ENCODE results near the gene CLEC18B.
"Not testable (repeated sequence)": the region's sequence is repeated elsewhere in the genome, so short reads cannot be mapped to it uniquely, and the experiment has no call there.

Gene CLEC18B

DNA sequence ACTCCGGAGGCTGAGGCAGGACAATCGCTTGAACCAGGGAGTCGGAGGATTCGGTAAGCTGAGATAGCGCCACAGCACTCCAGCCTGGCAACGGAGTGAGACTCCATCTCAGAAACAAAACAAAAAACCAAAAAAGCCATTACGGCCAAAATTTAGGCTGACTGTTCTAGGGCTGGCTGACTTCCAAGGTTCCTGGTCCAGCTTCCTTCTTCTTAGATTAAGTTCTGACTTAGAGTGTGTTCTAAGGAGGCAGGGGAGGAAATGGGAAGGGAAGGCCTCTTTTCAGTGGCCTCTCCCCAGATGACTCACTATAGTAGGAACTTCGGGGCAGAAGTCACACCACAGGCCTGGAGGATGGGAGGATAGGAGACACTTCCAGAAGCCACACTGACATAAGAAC, 27.7 kb upstream of the CLEC18B start:
- H3K4me3 ChIP-seq (ENCODE audit: low read length) = no peak overlapping the region
- DNase-seq (ENCODE audit: low read depth, low spot score) = no peak

DNA sequence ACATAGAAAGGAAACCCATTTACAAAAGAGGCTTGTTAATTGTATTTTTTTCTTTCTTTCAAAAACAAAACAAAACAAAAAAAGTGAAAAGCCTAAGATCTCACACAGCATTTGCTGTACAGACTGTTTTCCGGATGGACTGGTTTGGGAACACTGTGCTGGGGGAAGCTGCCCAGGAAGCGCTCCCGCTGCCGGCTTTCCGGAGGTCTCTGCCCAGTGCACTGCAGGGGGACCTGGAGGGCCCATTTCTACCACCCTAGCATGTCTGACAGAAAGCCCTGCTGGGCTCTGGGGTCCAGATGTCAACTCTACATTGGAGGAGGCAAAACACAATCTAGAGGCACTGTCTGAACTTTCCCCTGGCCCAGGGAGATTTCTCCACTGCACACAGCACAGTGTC, 26.3 kb upstream of the CLEC18B start:
- no peak for DNase-seq (ENCODE audit: low read depth, low spot score)
- H3K4me3 ChIP-seq (ENCODE audit: low read length) = no peak overlapping the region

GRCh38 chr16:74446866-74447265, 25.6 kb upstream of the CLEC18B start:
- no peak for DNase-seq (ENCODE audit: low read depth, low spot score)
- no peak overlapping the region for H3K4me3 ChIP-seq (ENCODE audit: low read length)

DNA sequence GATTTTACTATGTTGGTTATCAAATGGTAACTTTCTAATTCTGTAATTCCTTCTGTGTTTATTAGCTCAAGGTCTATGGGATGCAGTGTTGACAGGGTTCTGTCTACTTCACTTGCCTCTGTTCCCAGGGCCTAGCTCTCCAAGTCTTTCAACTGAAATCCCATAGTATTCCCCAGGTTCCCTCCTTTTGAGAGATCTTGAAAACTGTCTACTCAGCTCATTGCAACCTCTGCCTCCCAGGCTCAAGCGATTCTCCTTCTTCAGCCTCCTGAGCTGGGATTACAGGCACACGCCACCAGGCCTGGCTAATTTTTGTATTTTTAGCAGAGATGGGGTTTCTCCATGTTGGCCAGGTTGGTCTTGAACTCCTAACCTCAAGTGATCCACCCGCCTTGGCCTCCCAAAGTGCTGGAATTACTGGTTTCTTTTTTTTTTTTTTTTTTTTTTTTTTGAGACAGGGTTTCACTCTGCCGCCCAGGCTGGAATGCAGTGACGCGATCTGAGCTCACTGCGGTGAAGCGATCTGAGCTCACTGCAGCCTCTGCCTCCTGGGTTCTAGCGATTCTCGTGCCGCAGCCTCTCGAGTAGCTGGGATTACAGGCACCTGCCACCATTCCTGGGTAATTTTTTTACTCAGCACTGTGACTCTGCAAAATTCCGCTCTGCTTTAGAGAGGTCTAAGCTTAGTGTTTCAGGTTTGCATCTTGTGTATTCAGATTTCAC, 22.5 kb upstream of the CLEC18B start:
- DNase-seq (ENCODE audit: low read depth, low spot score); H3K4me3 ChIP-seq (ENCODE audit: low read length): not testable (repeated sequence)

- DNase-seq (ENCODE audit: low read depth, low spot score) = no peak
- no peak overlapping the region for H3K4me3 ChIP-seq (ENCODE audit: low read length)
Observed at GRCh38 chr16:74439685-74440084, 18.4 kb upstream of the CLEC18B start.

DNA sequence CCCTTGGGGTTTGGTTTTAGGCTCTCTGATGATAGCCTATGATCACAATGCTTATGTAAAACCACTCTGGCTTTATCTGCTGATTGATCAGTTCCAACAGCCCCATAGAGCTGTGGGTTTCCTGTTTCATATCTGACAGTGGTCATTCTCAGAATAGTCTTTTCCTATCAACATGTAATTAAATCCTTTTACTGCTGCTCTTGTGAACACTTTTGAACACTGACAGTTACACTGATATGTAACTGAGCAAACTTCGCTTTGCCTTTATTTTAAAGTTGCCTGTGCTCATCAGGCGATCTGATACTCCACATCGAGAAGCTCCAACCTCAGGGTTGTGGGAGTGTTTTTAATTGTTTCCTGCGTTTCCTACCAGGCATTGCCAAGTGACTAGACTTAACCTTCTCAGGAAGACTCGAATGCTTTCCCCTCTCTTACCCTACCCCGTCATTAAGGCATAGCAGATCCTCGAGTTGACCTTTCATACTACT, 17.3 kb upstream of the CLEC18B start:
- no peak overlapping the region for H3K4me3 ChIP-seq (ENCODE audit: low read length)
- peak; percentile 30 for DNase-seq (ENCODE audit: low read depth, low spot score)

GRCh38 chr16:74431516-74431915, 10.2 kb upstream of the CLEC18B start:
- no peak for DNase-seq (ENCODE audit: low read depth, low spot score)
- H3K4me3 ChIP-seq (ENCODE audit: low read length) = no peak overlapping the region

- peak; percentile 33 for DNase-seq (ENCODE audit: low read depth, low spot score)
- H3K4me3 ChIP-seq (ENCODE audit: low read length) = not testable (repeated sequence)
Observed at GRCh38 chr16:74430036-74430712, 8.9 kb upstream of the CLEC18B start.

DNA sequence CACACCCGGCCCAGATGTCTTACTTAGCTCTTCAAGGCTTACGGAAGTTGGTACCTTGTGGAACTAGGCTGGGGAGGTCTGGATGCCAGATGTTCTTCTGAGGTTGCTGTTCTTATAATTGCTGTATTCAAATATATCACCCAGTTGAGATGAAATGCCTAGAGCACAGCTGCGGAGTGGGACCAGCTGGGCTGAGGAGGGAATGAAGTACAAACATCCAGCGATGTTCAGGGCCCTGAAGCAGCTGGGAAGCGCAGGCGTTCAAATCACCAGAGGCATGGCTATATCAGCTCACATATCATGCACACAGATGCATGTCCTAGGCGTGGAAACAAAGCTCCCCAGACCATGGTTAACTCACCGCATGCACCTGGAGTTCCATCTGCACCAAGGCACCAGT, 7.2 kb upstream of the CLEC18B start:
- H3K4me3 ChIP-seq (ENCODE audit: low read length); DNase-seq (ENCODE audit: low read depth, low spot score): not testable (repeated sequence)

DNA sequence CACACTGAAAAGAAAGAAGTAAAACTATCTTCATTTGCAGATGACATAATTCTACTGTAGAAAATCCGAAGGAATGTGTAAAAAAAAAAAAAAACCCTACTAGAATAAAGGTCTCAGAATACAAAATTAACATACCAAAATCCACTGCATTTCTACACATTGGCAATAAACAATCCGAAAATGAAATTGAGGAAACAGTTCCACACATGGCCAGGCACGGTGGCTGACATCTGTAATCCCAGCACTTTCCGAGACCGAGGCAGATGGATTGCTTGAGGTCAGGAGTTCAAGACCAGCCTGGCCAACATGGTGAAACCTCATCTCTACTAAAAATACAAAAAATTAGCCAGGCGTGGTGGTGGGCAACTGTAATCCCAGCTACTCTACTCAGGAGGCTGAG, 4.5 kb upstream of the CLEC18B start:
- not testable (repeated sequence) for H3K4me3 ChIP-seq (ENCODE audit: low read length); DNase-seq (ENCODE audit: low read depth, low spot score)

- not testable (repeated sequence) for DNase-seq (ENCODE audit: low read depth, low spot score); H3K4me3 ChIP-seq (ENCODE audit: low read length)
Observed at GRCh38 chr16:74423721-74424120, 2.4 kb upstream of the CLEC18B start.

- not testable (repeated sequence) for H3K4me3 ChIP-seq (ENCODE audit: low read length); DNase-seq (ENCODE audit: low read depth, low spot score)
Observed at GRCh38 chr16:74422086-74422485, 808 bp upstream of the CLEC18B start.

DNA sequence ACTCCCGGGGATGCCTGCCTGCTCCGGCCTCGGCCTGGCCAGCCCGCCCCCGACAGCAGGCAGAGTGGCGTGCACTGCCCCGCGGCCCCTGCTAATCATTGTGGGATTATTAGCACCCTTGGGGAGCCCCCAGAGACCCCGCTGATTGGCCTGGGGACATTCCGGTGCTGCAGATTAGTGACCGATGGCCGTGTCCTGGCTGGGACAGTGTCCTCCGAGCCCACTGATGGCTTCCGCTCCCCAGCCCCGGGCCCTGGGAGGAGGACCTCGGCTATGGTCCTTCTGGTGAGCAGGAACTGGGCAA, 156 bp upstream of the CLEC18B start:
- not testable (repeated sequence) for DNase-seq (ENCODE audit: low read depth, low spot score); H3K4me3 ChIP-seq (ENCODE audit: low read length)

DNA sequence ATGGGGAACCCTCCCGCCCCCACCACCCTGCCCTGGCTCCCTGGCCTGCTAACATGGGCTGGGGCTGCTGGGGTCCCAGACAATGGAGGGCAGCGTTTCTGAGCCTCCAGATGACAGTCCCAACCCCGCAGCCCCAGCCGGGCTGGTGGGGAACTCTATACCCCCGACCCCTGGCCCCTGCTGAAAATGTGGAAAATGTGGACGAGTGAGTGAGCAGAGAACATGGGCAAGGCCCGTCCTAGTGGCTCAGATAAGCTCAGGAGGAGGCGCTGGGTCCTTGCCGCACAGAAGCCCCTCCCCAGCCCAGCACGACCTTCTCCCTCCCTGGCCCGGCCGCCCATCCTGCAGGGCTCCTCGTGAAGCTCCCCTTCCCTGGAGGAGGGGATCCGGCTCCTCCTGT, 1.5 kb downstream of the CLEC18B start:
- H3K4me3 ChIP-seq (ENCODE audit: low read length); DNase-seq (ENCODE audit: low read depth, low spot score): not testable (repeated sequence)

GRCh38 chr16:74417897-74418296, 3.4 kb downstream of the CLEC18B start:
- H3K4me3 ChIP-seq (ENCODE audit: low read length); DNase-seq (ENCODE audit: low read depth, low spot score): not testable (repeated sequence)

DNA sequence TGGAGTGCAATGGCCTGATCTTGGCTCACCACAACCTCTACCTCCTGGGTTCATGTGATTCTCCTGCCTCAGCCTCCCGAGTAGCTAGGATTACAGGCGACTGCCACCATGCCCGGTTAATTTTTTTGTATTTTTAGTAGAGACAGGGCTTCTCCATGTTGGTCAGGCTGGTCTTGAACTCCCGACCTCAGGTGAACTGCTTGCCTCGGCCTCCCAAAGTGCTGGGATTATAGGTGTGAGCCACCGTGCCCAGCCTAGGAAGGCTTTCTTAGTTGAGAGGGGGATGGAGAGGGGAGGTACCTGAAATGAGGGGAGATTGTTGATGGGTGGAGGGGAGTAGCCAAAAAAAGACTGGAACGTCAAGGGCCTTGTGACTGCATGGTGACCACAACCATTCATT, 7.4 kb downstream of the CLEC18B start:
- H3K4me3 ChIP-seq (ENCODE audit: low read length); DNase-seq (ENCODE audit: low read depth, low spot score): not testable (repeated sequence)

DNA sequence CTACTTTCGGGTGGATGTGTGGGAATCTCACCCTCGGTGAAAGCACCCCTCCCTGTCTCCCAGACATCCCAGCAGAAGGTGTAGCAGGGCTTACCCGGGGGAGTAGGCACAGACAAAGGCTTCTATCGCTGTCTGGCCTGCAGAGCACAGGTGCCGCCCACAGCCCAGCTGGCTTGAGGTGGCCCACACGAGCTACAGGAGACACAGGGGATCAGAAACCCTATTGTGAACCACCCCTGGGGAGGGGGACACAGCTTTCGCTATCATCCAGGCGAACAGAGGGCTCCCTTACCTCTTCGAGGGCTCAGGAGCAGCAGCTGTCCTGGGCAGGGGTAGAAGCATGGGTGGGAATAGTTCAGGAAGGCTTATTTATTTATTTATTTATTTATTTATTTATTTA, 7.8 kb downstream of the CLEC18B start:
- DNase-seq (ENCODE audit: low read depth, low spot score); H3K4me3 ChIP-seq (ENCODE audit: low read length): not testable (repeated sequence)

- not testable (repeated sequence) for H3K4me3 ChIP-seq (ENCODE audit: low read length); DNase-seq (ENCODE audit: low read depth, low spot score)
Observed at GRCh38 chr16:74412775-74413390, 8.4 kb downstream of the CLEC18B start.

GRCh38 chr16:74412138-74412774, 9.0 kb downstream of the CLEC18B start:
- not testable (repeated sequence) for H3K4me3 ChIP-seq (ENCODE audit: low read length); DNase-seq (ENCODE audit: low read depth, low spot score)

DNA sequence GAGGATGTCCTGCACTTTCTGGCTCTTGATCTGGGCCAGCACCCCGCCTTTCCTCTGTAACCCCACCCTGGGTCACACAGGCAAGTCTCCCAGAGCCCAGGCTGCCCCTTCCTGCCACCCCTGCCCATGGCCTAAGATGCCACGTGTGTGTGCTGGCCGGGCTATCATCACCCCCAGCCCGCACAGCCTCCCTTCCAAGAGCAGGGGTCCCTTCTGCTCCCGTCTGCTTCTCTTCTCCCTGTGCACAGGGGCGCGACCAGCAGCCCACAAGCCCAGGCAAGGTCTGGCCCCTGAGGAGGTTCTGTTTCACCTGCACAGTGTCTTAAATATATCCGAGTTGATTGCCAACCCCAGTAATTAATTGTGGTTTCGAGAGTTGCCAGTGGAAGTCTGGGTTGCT, 10.3 kb downstream of the CLEC18B start:
- not testable (repeated sequence) for H3K4me3 ChIP-seq (ENCODE audit: low read length); DNase-seq (ENCODE audit: low read depth, low spot score)
